Measurements from ENCODE around the gene CHM. TPM values are rescaled to one million over a fixed set of nuclear protein-coding genes. Genes with fewer than 3 reads are reported as not detected.
"Not testable (repeated sequence)": the region's sequence is repeated elsewhere in the genome, so short reads cannot be mapped to it uniquely, and the experiment has no call there.

The CHM gene
- total RNA-seq, 2 experiments from 2014 or later = 9.2 to 11.6 TPM

GRCh38 chrX:85928606-85929005, 118.8 kb downstream of the CHM start:
- H3K4me3 Mint-ChIP-seq = no peak overlapping the region
- H3K9me3 Mint-ChIP-seq = no peaks in the 10 kb centered on the region
- ChIA-PET CTCF (no interaction called here), POLR2A (no interaction called here)
- H3K36me3 Mint-ChIP-seq (ENCODE audit: low read depth) = peaks cover 3% of the 10 kb centered on the region
- no peak for ATAC-seq
- H3K27me3 Mint-ChIP-seq = no peaks in the 10 kb centered on the region
- no peak overlapping the region for H3K27ac Mint-ChIP-seq
- H3K4me1 Mint-ChIP-seq (ENCODE audit: low read depth) = peaks cover 16% of the 10 kb centered on the region
- no peak for DNase-seq
- intact Hi-C loops (cut with micrococcal nuclease) = no loop called here
- TF ChIP-seq CTCF (IDR thresholded peaks at IDR 0.05) = no peak

DNA sequence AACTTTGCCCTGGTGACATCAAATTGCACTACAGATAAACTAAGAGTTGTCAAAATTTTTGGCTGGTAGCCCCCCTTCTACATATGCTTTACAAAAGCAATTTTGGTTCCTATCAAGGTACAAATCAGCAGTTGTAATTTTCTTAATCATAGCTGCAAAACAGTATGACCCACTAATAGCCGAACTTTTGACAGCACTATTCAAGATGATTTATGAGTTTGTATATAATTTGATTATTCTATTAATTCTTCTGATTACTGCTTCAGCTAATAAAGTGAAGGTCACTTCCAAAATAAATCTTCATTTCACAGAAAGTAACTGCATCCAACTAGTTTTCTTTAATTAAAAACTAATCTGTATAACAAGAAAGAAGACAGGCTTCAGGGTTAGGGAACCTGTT, 119.6 kb downstream of the CHM start:
- Mint-ChIP-seq H3K36me3 (ENCODE audit: low read depth) (peaks cover 5% of the 10 kb centered on the region), H3K27ac (no peak overlapping the region), H3K9me3 (no peaks in the 10 kb centered on the region), H3K27me3 (no peaks in the 10 kb centered on the region), H3K4me3 (no peak overlapping the region), H3K4me1 (ENCODE audit: low read depth) (peaks cover 23% of the 10 kb centered on the region)
- DNase-seq = no peak
- ChIA-PET CTCF (no interaction called here), POLR2A (no interaction called here)
- no peak for TF ChIP-seq CTCF (IDR thresholded peaks at IDR 0.05)
- intact Hi-C loops (cut with micrococcal nuclease) = no loop called here
- no peak for ATAC-seq

DNA sequence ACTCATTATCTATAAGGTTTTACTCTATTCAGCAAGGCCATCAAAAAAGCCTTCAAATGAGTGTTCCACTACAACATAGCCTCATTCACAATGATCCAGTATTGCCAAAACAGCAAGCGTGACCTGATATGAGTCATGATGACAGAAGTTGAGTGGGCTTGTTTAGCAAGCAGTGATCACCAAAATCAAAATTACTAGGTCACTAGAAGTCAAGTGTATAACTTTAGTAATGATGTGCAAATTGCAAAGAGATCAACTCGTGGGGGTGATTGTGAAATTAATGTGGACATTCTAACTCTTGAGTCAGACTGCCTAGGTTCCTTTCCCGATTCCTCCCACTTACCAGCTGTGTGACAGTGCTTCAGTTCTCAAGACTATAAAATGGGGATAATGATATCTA, 124.5 kb downstream of the CHM start:
- CTCF ChIA-PET = interaction anchor here (0.8 kb wide), 1 partner anchor 10 kb away, joined by 3 read pairs; no protein-coding TSS in a partner anchor

GRCh38 chrX:85916656-85917280, 130.6 kb downstream of the CHM start:
- DNase-seq; H3K4me3 Mint-ChIP-seq; POLR2A ChIA-PET; H3K36me3 Mint-ChIP-seq (ENCODE audit: low read depth); CTCF ChIA-PET; H3K4me1 Mint-ChIP-seq (ENCODE audit: low read depth); intact Hi-C loops (cut with micrococcal nuclease); ATAC-seq; H3K27me3 Mint-ChIP-seq; H3K9me3 Mint-ChIP-seq; H3K27ac Mint-ChIP-seq: not testable (repeated sequence)

More for the DNA sequence above, 124.5 kb downstream of the CHM start:
- Mint-ChIP-seq H3K9me3 (no peaks in the 10 kb centered on the region), H3K27ac (no peak overlapping the region), H3K36me3 (ENCODE audit: low read depth) (peaks cover 7% of the 10 kb centered on the region), H3K27me3 (no peaks in the 10 kb centered on the region), H3K4me3 (no peak overlapping the region), H3K4me1 (ENCODE audit: low read depth) (peaks cover 23% of the 10 kb centered on the region)
- intact Hi-C loops (cut with micrococcal nuclease) = no loop called here
- DNase-seq (no peak), ATAC-seq (peak; percentile 24)
- no peak for TF ChIP-seq CTCF (IDR thresholded peaks at IDR 0.05)
- POLR2A ChIA-PET = no interaction called here

DNA sequence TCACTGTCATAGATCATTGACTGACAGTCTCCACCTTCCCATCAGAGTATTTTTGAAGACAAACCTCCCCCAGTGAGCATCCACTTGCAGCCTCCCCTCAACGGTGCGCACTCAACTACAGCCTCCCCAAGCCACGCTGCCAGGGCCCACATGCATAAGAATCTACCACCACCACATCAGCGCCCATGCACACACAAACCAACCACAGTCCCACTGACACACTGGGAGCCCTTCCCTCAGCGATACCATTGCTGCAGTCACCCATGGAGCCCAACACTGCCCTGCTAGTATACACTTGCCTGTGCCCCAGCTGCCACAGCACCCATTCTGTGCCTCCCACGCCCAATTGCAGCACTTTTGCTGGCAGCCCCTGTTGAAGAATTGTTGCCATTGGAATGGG, 132.9 kb downstream of the CHM start:
- Mint-ChIP-seq H3K9me3 (peaks cover 4% of the 10 kb centered on the region), H3K27me3 (no peaks in the 10 kb centered on the region), H3K4me3 (no peak overlapping the region), H3K27ac (no peak overlapping the region), H3K36me3 (ENCODE audit: low read depth) (peaks cover 7% of the 10 kb centered on the region), H3K4me1 (ENCODE audit: low read depth) (peaks cover 5% of the 10 kb centered on the region)
- CTCF ChIA-PET = no interaction called here
- DNase-seq = no peak
- intact Hi-C loops (cut with micrococcal nuclease) = no loop called here
- no peak for TF ChIP-seq CTCF (IDR thresholded peaks at IDR 0.05)
- no peak for ATAC-seq
- POLR2A ChIA-PET = no interaction called here

- Mint-ChIP-seq H3K36me3 (ENCODE audit: low read depth) (peaks cover 4% of the 10 kb centered on the region), H3K27me3 (no peaks in the 10 kb centered on the region), H3K27ac (no peak overlapping the region), H3K4me3 (no peak overlapping the region), H3K4me1 (ENCODE audit: low read depth) (no peaks in the 10 kb centered on the region), H3K9me3 (no peaks in the 10 kb centered on the region)
- no peak for TF ChIP-seq CTCF (IDR thresholded peaks at IDR 0.05)
- CTCF ChIA-PET = no interaction called here
- DNase-seq = no peak
- ATAC-seq = no peak
- POLR2A ChIA-PET = no interaction called here
- intact Hi-C loops (cut with micrococcal nuclease) = no loop called here
Measured at GRCh38 chrX:85907316-85907715, 140.0 kb downstream of the CHM start.

Data from activated CD8-positive, alpha-beta T cell treated with anti-CD3 and anti-CD28 coated beads for 36 hours (primary cell).